ENCODE data around the gene COX7B. TPM values are rescaled to one million over a fixed set of nuclear protein-coding genes. Genes with fewer than 3 reads are reported as not detected.
"Not testable (repeated sequence)": the region's sequence is repeated elsewhere in the genome, so short reads cannot be mapped to it uniquely, and the experiment has no call there.

The COX7B gene, protein sequence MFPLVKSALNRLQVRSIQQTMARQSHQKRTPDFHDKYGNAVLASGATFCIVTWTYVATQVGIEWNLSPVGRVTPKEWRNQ
- 145 and 152 TPM in 2 replicates for total RNA-seq

DNA sequence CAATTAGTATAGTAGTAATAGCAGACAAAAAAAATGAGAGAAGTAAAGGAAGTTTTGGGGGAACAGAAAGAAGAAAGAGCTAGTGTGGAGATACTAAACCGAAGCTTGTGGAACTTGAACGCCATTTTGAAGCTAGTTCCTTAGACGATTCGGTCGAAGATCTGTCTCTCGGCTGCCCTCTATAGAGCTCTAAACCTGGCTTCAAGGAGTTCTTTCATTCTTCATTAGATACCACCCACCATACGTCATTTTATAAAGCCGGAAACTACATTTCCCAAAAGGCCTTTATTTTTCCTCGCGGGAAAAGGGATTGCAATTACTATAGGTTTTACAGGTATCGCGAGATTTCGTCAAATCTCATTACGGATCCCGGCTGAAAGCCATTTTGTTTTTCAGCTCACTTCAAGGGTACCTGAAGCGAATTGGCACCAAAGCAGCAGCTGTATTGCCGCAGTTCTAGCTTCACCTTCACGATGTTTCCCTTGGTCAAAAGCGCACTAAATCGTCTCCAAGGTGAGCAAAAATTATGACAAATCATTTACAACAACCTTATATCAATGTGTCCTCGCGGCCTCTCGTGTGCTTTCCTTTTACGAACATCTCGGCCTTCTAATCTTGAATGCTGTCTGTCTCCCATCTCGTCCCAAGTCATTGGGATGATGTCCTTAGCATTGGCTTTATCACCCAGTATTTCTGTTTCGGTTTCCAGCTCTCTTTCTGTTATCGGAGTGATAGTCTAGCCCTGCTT lies at the start of gene COX7B:
TSS of gene COX7B (plus strand) at position 388 of the 748 bp plus-strand sequence. CDS start at position 474, 86 bp downstream.
- Histone ChIP-seq H3K9me3 (ENCODE audit: low read depth, low read length) (no peaks in the 10 kb centered on the region), H3K36me3 (ENCODE audit: insufficient read depth, low read length) (peaks cover 4% of the 10 kb centered on the region), H3K27ac (ENCODE audit: low read depth, low read length) (peak within 1 kb of the TSS; percentile 51), H4K20me1 (ENCODE audit: insufficient read depth, low read length) (peaks cover 5% of the 10 kb centered on the region), H3K4me2 (ENCODE audit: insufficient read depth, low read length) (peak within 1 kb of the TSS; percentile 83), H3K27me3 (ENCODE audit: insufficient read depth, low read length) (no peaks in the 10 kb centered on the region), H3K79me2 (ENCODE audit: insufficient read depth, low read length) (peaks cover 39% of the 10 kb centered on the region), H3K4me3 (ENCODE audit: insufficient read depth, low read length) (peak within 1 kb of the TSS; percentile 69), H2AFZ (ENCODE audit: low read length) (peak within 1 kb of the TSS; percentile 56), H3K4me1 (ENCODE audit: insufficient read depth, low read length) (peaks cover 4% of the 10 kb centered on the region)
- DNase-seq (ENCODE audit: insufficient read length, low spot score, missing footprints) = peak; percentile 85
- TF ChIP-seq, protein P1, sequence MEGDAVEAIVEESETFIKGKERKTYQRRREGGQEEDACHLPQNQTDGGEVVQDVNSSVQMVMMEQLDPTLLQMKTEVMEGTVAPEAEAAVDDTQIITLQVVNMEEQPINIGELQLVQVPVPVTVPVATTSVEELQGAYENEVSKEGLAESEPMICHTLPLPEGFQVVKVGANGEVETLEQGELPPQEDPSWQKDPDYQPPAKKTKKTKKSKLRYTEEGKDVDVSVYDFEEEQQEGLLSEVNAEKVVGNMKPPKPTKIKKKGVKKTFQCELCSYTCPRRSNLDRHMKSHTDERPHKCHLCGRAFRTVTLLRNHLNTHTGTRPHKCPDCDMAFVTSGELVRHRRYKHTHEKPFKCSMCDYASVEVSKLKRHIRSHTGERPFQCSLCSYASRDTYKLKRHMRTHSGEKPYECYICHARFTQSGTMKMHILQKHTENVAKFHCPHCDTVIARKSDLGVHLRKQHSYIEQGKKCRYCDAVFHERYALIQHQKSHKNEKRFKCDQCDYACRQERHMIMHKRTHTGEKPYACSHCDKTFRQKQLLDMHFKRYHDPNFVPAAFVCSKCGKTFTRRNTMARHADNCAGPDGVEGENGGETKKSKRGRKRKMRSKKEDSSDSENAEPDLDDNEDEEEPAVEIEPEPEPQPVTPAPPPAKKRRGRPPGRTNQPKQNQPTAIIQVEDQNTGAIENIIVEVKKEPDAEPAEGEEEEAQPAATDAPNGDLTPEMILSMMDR (IDR thresholded peaks at IDR 0.05; ENCODE audit: extremely low read depth, low read depth, low read length) = peak; percentile 57

DNA sequence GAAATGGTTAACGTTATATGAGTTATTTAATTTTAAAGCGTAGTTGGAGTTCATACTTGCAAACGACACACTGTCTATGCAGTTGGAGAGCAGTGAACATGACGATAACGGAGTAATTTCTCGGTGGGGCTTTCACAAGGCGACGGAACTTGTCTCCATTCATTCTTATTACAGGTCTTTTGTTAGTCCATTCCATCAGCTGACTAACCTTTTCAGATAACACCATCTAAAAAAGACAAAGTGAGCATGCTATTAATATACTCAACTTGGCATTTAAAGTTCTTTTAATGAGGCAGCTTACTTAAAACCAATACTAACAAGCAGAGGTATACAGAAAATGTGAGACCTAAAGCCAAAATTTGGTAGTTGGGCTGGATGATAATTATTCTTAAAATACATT lies 23.9 kb upstream of the COX7B start:
- Histone ChIP-seq H3K36me3 (ENCODE audit: insufficient read depth, low read length) (no peaks in the 10 kb centered on the region), H3K4me1 (ENCODE audit: insufficient read depth, low read length) (no peaks in the 10 kb centered on the region), H3K9me3 (ENCODE audit: low read depth, low read length) (no peaks in the 10 kb centered on the region), H3K4me2 (ENCODE audit: insufficient read depth, low read length) (no peak overlapping the region), H3K27ac (ENCODE audit: low read depth, low read length) (no peak overlapping the region), H4K20me1 (ENCODE audit: insufficient read depth, low read length) (no peaks in the 10 kb centered on the region), H3K27me3 (ENCODE audit: insufficient read depth, low read length) (no peaks in the 10 kb centered on the region), H3K79me2 (ENCODE audit: insufficient read depth, low read length) (no peaks in the 10 kb centered on the region), H2AFZ (ENCODE audit: low read length) (no peak overlapping the region), H3K4me3 (ENCODE audit: insufficient read depth, low read length) (no peak overlapping the region)
- TF ChIP-seq, protein P1 (IDR thresholded peaks at IDR 0.05; ENCODE audit: extremely low read depth, low read depth, low read length) = no peak
- DNase-seq (ENCODE audit: insufficient read length, low spot score, missing footprints) = no peak

DNA sequence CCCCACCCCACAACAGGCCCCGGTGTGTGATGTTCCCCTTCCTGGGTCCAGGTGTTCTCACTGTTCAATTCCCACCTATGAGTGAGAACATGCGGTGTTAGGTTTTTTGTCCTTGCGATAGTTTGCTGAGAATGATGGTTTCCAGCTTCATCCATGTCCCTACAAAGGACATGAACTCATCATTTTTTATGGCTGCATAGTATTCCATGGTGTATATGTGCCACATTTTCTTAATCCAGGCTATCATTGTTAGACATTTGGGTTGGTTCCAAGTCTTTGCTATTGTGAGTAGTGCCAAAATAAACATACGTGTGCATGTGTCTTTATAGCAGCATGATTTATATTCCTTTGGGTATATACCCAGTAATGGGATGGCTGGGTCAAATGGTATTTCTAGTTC lies 17.9 kb upstream of the COX7B start:
- not testable (repeated sequence) for H2AFZ ChIP-seq (ENCODE audit: low read length); H3K9me3 ChIP-seq (ENCODE audit: low read depth, low read length); H3K4me3 ChIP-seq (ENCODE audit: insufficient read depth, low read length); H3K79me2 ChIP-seq (ENCODE audit: insufficient read depth, low read length); DNase-seq (ENCODE audit: insufficient read length, low spot score, missing footprints); H3K4me2 ChIP-seq (ENCODE audit: insufficient read depth, low read length); H3K36me3 ChIP-seq (ENCODE audit: insufficient read depth, low read length); H3K27me3 ChIP-seq (ENCODE audit: insufficient read depth, low read length); H3K4me1 ChIP-seq (ENCODE audit: insufficient read depth, low read length); H3K27ac ChIP-seq (ENCODE audit: low read depth, low read length); H4K20me1 ChIP-seq (ENCODE audit: insufficient read depth, low read length)

DNA sequence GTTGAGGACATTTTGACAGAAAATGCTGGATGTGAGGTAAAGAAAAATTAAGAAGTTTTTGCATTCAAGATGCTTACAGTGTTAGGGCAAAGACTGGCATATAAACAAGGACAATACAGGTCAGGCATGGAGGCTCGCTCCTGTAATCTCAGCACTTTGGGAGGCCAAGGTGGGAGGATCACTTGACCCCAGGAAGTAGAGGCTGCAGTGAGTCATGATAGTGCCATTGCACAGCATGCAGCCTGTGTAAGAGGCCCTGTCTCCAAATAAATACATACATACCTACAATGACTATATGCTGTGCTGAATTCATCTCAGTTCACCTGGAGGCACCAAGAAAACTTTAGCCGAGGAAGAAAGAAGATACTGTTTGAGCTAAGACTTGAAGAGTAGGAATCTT lies 6.4 kb upstream of the COX7B start:
- H3K36me3 ChIP-seq (ENCODE audit: insufficient read depth, low read length) = no peaks in the 10 kb centered on the region
- no peak overlapping the region for H2AFZ ChIP-seq (ENCODE audit: low read length)
- no peak overlapping the region for H3K4me3 ChIP-seq (ENCODE audit: insufficient read depth, low read length)
- no peak overlapping the region for H3K4me2 ChIP-seq (ENCODE audit: insufficient read depth, low read length)
- H3K4me1 ChIP-seq (ENCODE audit: insufficient read depth, low read length) = peaks cover 4% of the 10 kb centered on the region
- no peak for DNase-seq (ENCODE audit: insufficient read length, low spot score, missing footprints)
- peaks cover 49% of the 10 kb centered on the region for H3K79me2 ChIP-seq (ENCODE audit: insufficient read depth, low read length)
- no peak overlapping the region for H3K27ac ChIP-seq (ENCODE audit: low read depth, low read length)
- H3K27me3 ChIP-seq (ENCODE audit: insufficient read depth, low read length) = no peaks in the 10 kb centered on the region
- no peaks in the 10 kb centered on the region for H3K9me3 ChIP-seq (ENCODE audit: low read depth, low read length)
- H4K20me1 ChIP-seq (ENCODE audit: insufficient read depth, low read length) = peaks cover 2% of the 10 kb centered on the region
- TF ChIP-seq, protein P1 (IDR thresholded peaks at IDR 0.05; ENCODE audit: extremely low read depth, low read depth, low read length) = no peak

Data from osteoblast (primary cell).